Ovary (tissue), 9 donors: ENCODE results near the gene ERBIN. TPM values are rescaled to one million over a fixed set of nuclear protein-coding genes. Genes with fewer than 3 reads are reported as not detected.

Source experiments
- DNase-seq, 5 donors: peaks; one replicate each; pipeline ENCODE4 v3.0.0-alpha.2; 2019 to 2020
- H3K27ac ChIP-seq, 2 donors: fragments of 200-600 bp; one replicate each; pipeline versions ENCODE4 v1.5.1 to v1.8.0; 2019 to 2022
- H3K27me3 ChIP-seq: fragments of 200-600 bp; one replicate; pipeline ENCODE4 v1.8.0; 2022
- H3K36me3 ChIP-seq: fragments of 200-600 bp; sonication (generic); one replicate; pipeline ENCODE4 v1.5.1; 2019
- H3K4me1 ChIP-seq: one replicate; pipeline ENCODE4 v1.8.1; 2013; ENCODE audit warnings: mild to moderate bottlenecking, moderate library complexity; ENCODE audit not compliant: insufficient read depth
- H3K4me3 ChIP-seq: fragments of 200-600 bp; sonication (generic); one replicate; pipeline ENCODE4 v1.5.1; 2017
- H3K9me3 ChIP-seq, 2 donors: fragments of 200-600 bp in 1 of 2; sonication (generic) in 1 of 2; one replicate each; pipeline versions ENCODE4 v1.5.1 to v1.8.1; 2013 to 2019; ENCODE audit warnings: mild to moderate bottlenecking in 1 of 2, moderate library complexity in 1 of 2
- EP300 ChIP-seq: sonication (generic); formaldehyde crosslinking; IDR thresholded peaks from one replicate; pipeline ENCODE4 v1.6.1; 2017; ENCODE audit warnings: antibody characterized with exemption
- POLR2A ChIP-seq: fragments of 450-650 bp; IDR thresholded peaks from one replicate; pipeline ENCODE4 v1.6.1; 2017; ENCODE audit warnings: antibody characterized with exemption, mild to moderate bottlenecking, moderate library complexity
- WGBS, 3 donors: extraction: QIAGEN DNeasy Blood & Tissue Kit in 1 of 3; methylation state at CpG; one replicate each; pipeline versions ENCODE4 v1.1.5 to v1.1.7; 2013 to 2017; 5-methylcytosine and 5-hydroxymethylcytosine counted together
- intact Hi-C, 4 donors: fragments of 100-400 bp; cut with DNase I; formaldehyde crosslinking; loops; one replicate each; pipeline versions ENCODE4 v1.11.0 to v1.15.1; 2022 to 2023
- polyA plus RNA-seq, 2 donors: library from polyadenylated mRNA; stranded (reverse); fragments of 200-250 nt in 1 of 2; fragments of 350-450 nt in 1 of 2; fragmentation: Illumina TruSeq in 1 of 2; extraction: RNeasy Lipid Tissue Mini Kit (QIAGEN cat#74804) in 1 of 2; gene quantifications; one replicate each; pipeline ENCODE4 v1.2.3, GENCODE V29; 2013 to 2014
- total RNA-seq, 7 donors: library from RNA; depleted of rRNA in 2 of 7; stranded (reverse); fragments of >200 nt in 2 of 7; fragmentation: NEBNext Ultra II Directional in 3 of 7; extraction: Animal tissue kit (Norgen Biotek cat#: 25700) in 3 of 7; gene quantifications; one replicate each; pipeline versions ENCODE4 v1.1.0 to v1.2.4, GENCODE V29; 2016 to 2023
- TF ChIP-seq, protein P1 (sequence below), 3 donors: fragments of 450-650 bp in 2 of 3; fragments of 200-600 bp in 1 of 3; IDR thresholded peaks; one replicate each; pipeline versions ENCODE4 v1.5.1 to v1.8.0; 2016 to 2022; ENCODE audit warnings: antibody characterized with exemption in 3 of 3, mild to moderate bottlenecking in 1 of 3
- donor health status: DM: no; HTN: no; CAD: no; lungs with moderate emphysema.
- donor health status: DM: no; HTN: no; CAD: no.
- donor health status: Bipolar disorder and iron deficiency.
- donor health status: DM: yes; HTN: yes; CAD: no.
- donor health status: DM: no; HTN: no; CAD: no.
- donor health status: DM: yes; HTN: yes; CAD: no.

The ERBIN gene
- total and polyA plus RNA-seq, 9 donors, result 20.2 to 67.9 (median 57.5) TPM

DNA sequence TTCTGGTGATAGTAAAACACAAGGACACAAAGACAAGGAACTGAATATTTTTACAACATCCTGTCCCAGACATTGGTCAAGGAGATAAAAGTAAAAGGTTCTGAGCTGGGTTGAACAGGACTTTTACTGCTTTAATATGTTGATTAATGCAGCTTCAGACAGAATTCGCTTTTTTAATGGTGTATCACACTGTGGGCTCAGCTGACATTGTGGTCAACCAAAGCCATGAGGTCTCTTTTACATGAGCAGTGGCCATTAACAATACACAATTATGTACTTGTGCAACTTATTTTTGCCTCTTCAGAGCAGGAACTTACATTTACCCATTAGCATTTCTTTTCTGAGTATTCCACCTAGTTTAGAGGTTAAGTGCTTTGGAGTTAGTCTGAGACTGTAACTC lies 22.8 kb upstream of the ERBIN start:
- 87 to 95% (median 95%) methylated on average over 1 of the region's 1 CpG for WGBS, 3 donors
- H3K4me3 ChIP-seq, result no peak overlapping the region
- no peaks in the 10 kb centered on the region for H3K4me1 ChIP-seq
- no peak for TF ChIP-seq POLR2A
- TF ChIP-seq EP300, result no peak
- TF ChIP-seq, protein P1, sequence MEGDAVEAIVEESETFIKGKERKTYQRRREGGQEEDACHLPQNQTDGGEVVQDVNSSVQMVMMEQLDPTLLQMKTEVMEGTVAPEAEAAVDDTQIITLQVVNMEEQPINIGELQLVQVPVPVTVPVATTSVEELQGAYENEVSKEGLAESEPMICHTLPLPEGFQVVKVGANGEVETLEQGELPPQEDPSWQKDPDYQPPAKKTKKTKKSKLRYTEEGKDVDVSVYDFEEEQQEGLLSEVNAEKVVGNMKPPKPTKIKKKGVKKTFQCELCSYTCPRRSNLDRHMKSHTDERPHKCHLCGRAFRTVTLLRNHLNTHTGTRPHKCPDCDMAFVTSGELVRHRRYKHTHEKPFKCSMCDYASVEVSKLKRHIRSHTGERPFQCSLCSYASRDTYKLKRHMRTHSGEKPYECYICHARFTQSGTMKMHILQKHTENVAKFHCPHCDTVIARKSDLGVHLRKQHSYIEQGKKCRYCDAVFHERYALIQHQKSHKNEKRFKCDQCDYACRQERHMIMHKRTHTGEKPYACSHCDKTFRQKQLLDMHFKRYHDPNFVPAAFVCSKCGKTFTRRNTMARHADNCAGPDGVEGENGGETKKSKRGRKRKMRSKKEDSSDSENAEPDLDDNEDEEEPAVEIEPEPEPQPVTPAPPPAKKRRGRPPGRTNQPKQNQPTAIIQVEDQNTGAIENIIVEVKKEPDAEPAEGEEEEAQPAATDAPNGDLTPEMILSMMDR (IDR thresholded peaks at IDR 0.05), result no peak
- H3K36me3 ChIP-seq, result no peaks in the 10 kb centered on the region
- no peak for DNase-seq
- no peaks in the 10 kb centered on the region for H3K9me3 ChIP-seq
- intact Hi-C loops, result no loop called here
- no peak overlapping the region for H3K27ac ChIP-seq
- no peaks in the 10 kb centered on the region for H3K27me3 ChIP-seq

DNA sequence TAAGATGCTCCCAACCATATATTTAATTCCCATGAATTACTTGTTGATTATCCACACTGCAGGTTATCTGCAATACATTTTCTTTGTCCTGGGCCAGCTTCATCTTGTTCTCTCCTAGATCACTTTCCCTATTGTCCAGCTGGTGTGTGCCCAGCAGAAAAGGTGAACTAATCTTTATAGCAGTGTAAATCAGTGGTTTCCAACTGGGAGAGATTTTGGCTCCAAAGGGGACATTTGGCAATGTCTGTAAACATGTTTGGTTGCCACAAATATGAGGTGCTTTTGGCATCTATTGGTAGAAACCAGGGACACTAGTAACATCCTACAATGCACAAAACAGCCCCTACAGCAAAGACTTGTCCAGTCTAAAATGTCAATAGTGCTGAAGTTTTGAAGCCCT lies 20.1 kb upstream of the ERBIN start:
- intact Hi-C loops, result no loop called here
- Histone ChIP-seq H3K9me3 (no peaks in the 10 kb centered on the region), H3K4me1 (no peaks in the 10 kb centered on the region), H3K4me3 (no peak overlapping the region), H3K27ac (no peak overlapping the region), H3K27me3 (no peaks in the 10 kb centered on the region), H3K36me3 (no peaks in the 10 kb centered on the region)
- no peak for DNase-seq
- TF ChIP-seq POLR2A (no peak), EP300 (no peak)
- TF ChIP-seq, protein P1 (IDR thresholded peaks at IDR 0.05), result no peak

DNA sequence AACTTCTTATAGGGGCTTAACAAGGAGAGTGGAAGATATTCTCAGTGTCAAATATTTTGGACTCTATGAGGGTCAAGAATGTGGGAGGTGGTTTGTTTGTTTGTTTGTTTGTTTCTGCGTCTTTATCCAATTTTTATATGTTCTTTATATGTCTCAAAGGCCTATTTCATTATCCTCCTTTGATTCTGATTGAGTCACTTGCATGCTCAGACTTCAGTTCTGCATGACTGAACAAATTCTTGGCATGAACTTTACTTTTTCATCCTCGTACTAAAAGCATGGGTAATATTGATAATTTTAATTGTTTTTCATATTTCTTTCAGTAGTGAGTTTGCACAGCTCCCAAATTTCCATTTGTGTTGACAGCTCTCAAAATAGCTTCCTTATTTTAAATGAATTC lies 19.2 kb upstream of the ERBIN start:
- no peaks in the 10 kb centered on the region for H3K9me3 ChIP-seq
- TF ChIP-seq EP300, result no peak
- TF ChIP-seq, protein P1 (IDR thresholded peaks at IDR 0.05), result no peak
- TF ChIP-seq POLR2A, result no peak
- H3K4me1 ChIP-seq, result no peaks in the 10 kb centered on the region
- 48 to 61% (median 55%) methylated on average over 2 of the region's 2 CpGs for WGBS, 3 donors
- no peak overlapping the region for H3K27ac ChIP-seq
- no peaks in the 10 kb centered on the region for H3K36me3 ChIP-seq
- DNase-seq, result no peak
- no peak overlapping the region for H3K4me3 ChIP-seq
- intact Hi-C loops, result no loop called here
- H3K27me3 ChIP-seq, result no peaks in the 10 kb centered on the region

DNA sequence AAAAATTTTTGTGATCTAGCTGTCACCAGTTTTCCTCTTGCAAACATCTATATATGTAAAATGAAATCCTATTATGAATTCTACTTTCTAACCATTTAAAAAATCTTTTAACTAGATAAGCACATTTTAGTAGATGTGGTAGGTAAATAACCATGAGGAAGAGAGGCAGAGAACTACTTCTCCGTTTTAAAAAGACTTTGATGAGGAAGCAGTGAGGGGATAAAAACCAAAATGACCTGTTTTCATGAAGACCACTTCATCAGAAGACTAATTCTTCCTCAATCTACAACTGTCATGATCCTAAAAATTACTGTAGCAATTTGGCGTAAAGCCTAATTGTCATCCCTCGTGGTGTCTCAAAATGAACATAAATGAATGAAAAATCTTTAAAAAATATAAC lies 15.7 kb upstream of the ERBIN start:
- TF ChIP-seq, protein P1 (IDR thresholded peaks at IDR 0.05), result no peak
- no peak for TF ChIP-seq EP300
- no peak for TF ChIP-seq POLR2A
- WGBS, 3 donors, result 54 to 77% (median 59%) methylated on average over 3 of the region's 3 CpGs
- Histone ChIP-seq H3K27ac (no peak overlapping the region), H3K36me3 (no peaks in the 10 kb centered on the region), H3K9me3 (no peaks in the 10 kb centered on the region), H3K4me1 (no peaks in the 10 kb centered on the region), H3K27me3 (no peaks in the 10 kb centered on the region), H3K4me3 (no peak overlapping the region)
- no peak for DNase-seq
- intact Hi-C loops, result no loop called here

DNA sequence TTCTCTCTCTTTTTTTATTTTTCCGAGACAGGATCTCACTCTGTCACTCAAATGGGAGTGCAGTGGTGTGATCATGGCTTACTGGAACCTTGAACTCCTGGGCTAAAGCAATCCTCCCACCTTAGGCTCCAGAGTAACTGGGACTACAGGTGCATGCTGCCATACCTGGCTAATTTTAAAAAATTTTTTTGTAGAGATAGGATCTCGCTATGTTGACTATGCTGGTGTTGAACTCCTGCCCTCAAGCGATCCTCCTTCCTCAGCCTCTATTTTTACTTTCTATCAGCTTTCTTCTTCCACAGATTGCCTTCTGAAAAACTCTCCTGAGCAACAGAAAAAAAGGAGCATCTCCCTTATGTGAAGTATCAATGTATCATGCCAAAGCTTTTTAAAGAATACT lies 14.1 kb upstream of the ERBIN start:
- intact Hi-C loops, result no loop called here
- TF ChIP-seq EP300 (no peak), POLR2A (no peak)
- TF ChIP-seq, protein P1 (IDR thresholded peaks at IDR 0.05), result no peak
- Histone ChIP-seq H3K9me3 (no peaks in the 10 kb centered on the region), H3K36me3 (no peaks in the 10 kb centered on the region), H3K27ac (no peak overlapping the region), H3K27me3 (no peaks in the 10 kb centered on the region), H3K4me1 (no peaks in the 10 kb centered on the region), H3K4me3 (no peak overlapping the region)
- DNase-seq, result no peak
- 94 to 97% (median 96%) methylated on average over 3 of the region's 3 CpGs for WGBS, 3 donors
